Endothelial cell of umbilical vein (primary cell): ENCODE results near the gene SUFU. TPM values are rescaled to one million over a fixed set of nuclear protein-coding genes. Genes with fewer than 3 reads are reported as not detected.

ENCODE experiments used
- BruUV-seq: library from RNA; stranded (reverse); fragments of 400-500 nt; replicated peaks from 2 replicates; lab custom pipeline; 2021; lab: Mats Ljungman, UMichigan
- CTCF ChIA-PET: fragments of 300-600, 350-600 bp; sonication (Branson Sonifier 250); formaldehyde crosslinking; loops from one replicate; lab custom pipeline; 2021; ENCODE audit warnings: antibody characterized with exemption, inconsistent platforms; lab: Charles Lee
- POLR2A ChIA-PET: fragments of 300-600, 350-600 bp; sonication (Branson Sonifier 250); formaldehyde crosslinking; loops from one replicate; lab custom pipeline; 2021; ENCODE audit warnings: antibody characterized with exemption, inconsistent platforms; lab: Charles Lee
- DNase-seq: peaks from one replicate; pipeline ENCODE4 v3.0.0-alpha.2; 2011; ENCODE audit warnings: low read depth, low spot score
- FAIRE-seq: peaks from 2 replicates; lab custom pipeline; 2011; peaks lifted over from hg19 to GRCh38; lab: Jason Lieb, UNC
- H2AFZ ChIP-seq: 2 replicates; pipeline ENCODE4 v1.6.0; 2012; ENCODE audit warnings: low read depth, low read length, control low read depth, inconsistent platforms
- H3K27ac ChIP-seq: 2 replicates; pipeline ENCODE4 v1.5.1; 2011; ENCODE audit warnings: low read depth, mild to moderate bottlenecking, control low read depth, low read length, moderate library complexity; ENCODE audit not compliant: insufficient read depth
- H3K27me3 ChIP-seq, 2 experiments: 2 replicates each; pipeline versions ENCODE4 v1.6.0 to v1.6.1; 2011; ENCODE audit warnings: low read length in 2 of 2, mixed read lengths in 1 of 2; ENCODE audit not compliant: control insufficient read depth in 2 of 2, insufficient read depth in 2 of 2
- H3K36me3 ChIP-seq, 2 experiments: 2 replicates in 1 of 2; 3 replicates in 1 of 2; pipeline ENCODE4 v1.5.1; 2011; ENCODE audit warnings: low read length in 2 of 2, mild to moderate bottlenecking in 1 of 2, moderate library complexity in 1 of 2; ENCODE audit not compliant: control insufficient read depth in 2 of 2, insufficient read depth in 2 of 2; ENCODE audit errors: extremely low read depth in 1 of 2
- H3K4me1 ChIP-seq: 3 replicates; pipeline ENCODE4 v1.5.1; 2011; ENCODE audit warnings: mild to moderate bottlenecking, low read length; ENCODE audit not compliant: control insufficient read depth, insufficient read depth; ENCODE audit errors: extremely low read depth
- H3K4me2 ChIP-seq: 2 replicates; pipeline ENCODE4 v1.6.1; 2011; ENCODE audit warnings: low read length, control low read depth, mixed read lengths; ENCODE audit not compliant: insufficient read depth
- H3K4me3 ChIP-seq, 3 experiments: fragments of 200-600 bp in 1 of 3; sonication (generic), shearing (Covaris generic) in 1 of 3; replicated peaks in 1 of 3; 2 replicates each; pipeline ENCODE4 v1.5.1; 2011 to 2016; ENCODE audit warnings: control low read depth in 3 of 3, low read length in 3 of 3, mild to moderate bottlenecking in 2 of 3, inconsistent platforms in 1 of 3, low read depth in 1 of 3, moderate library complexity in 1 of 3; ENCODE audit not compliant: insufficient read depth in 1 of 3
- H3K79me2 ChIP-seq: 2 replicates; pipeline ENCODE4 v1.6.0; 2012; ENCODE audit warnings: low read length, inconsistent platforms; ENCODE audit not compliant: control insufficient read depth, insufficient read depth
- H3K9ac ChIP-seq: replicated peaks from 2 replicates; pipeline ENCODE3; 2011; ENCODE audit warnings: low read length, control low read depth; ENCODE audit not compliant: insufficient read depth; ENCODE audit errors: extremely low read depth
- H3K9me1 ChIP-seq: replicated peaks from 3 replicates; pipeline ENCODE4 v1.6.0; 2011; ENCODE audit warnings: mild to moderate bottlenecking, low read length; ENCODE audit not compliant: control insufficient read depth, insufficient read depth; ENCODE audit errors: extremely low read depth
- H3K9me3 ChIP-seq: replicated peaks from 2 replicates; pipeline ENCODE4 v1.5.1; 2012; ENCODE audit warnings: low read length, inconsistent platforms; ENCODE audit not compliant: control insufficient read depth, insufficient read depth
- H4K20me1 ChIP-seq: replicated peaks from 2 replicates; pipeline ENCODE3; 2011; ENCODE audit warnings: mild to moderate bottlenecking, low read length; ENCODE audit not compliant: control insufficient read depth, insufficient read depth; ENCODE audit errors: extremely low read depth
- EZH2 ChIP-seq: IDR thresholded peaks from 2 replicates; pipeline ENCODE4 v1.6.1; 2012; ENCODE audit warnings: borderline replicate concordance, low read depth, mild to moderate bottlenecking, moderate library complexity, low read length, inconsistent platforms; ENCODE audit not compliant: severe bottlenecking
- FOS ChIP-seq: IDR thresholded peaks from 2 replicates; pipeline ENCODE4 v1.6.1; 2011; ENCODE audit warnings: mild to moderate bottlenecking, low read length, moderate library complexity, borderline replicate concordance; ENCODE audit not compliant: insufficient read depth
- GATA2 ChIP-seq: IDR thresholded peaks from 2 replicates; pipeline ENCODE4 v1.7.0; 2011; ENCODE audit warnings: low read depth, mild to moderate bottlenecking, moderate library complexity, mixed read lengths, low read length; ENCODE audit not compliant: insufficient read length, insufficient read depth
- JUN ChIP-seq: IDR thresholded peaks from 2 replicates; pipeline ENCODE4 v1.6.1; 2011; ENCODE audit warnings: borderline replicate concordance, low read depth; ENCODE audit not compliant: insufficient read length, insufficient read depth
- MYC ChIP-seq: IDR thresholded peaks from one replicate; pipeline ENCODE4 v1.6.1; 2011; ENCODE audit warnings: mild to moderate bottlenecking, low read depth, low read length
- POLR2A ChIP-seq: IDR thresholded peaks from 2 replicates; pipeline ENCODE4 v1.6.1; 2012; ENCODE audit warnings: low read depth, mild to moderate bottlenecking, control low read depth, low read length
- POLR2AphosphoS5 ChIP-seq: IDR thresholded peaks from 2 replicates; pipeline ENCODE4 v1.6.1; 2012; ENCODE audit warnings: low read depth, mild to moderate bottlenecking, control low read depth, low read length, moderate library complexity; ENCODE audit not compliant: insufficient read depth
- dilution Hi-C: fragments of 300-500 bp; cut with MboI; formaldehyde crosslinking; loops from one replicate; pipeline ENCODE4 v1.15.0; 2019; ENCODE audit warnings: low sequenced_read_pairs; ENCODE audit not compliant: extremely low pct_ligation_motif_present
- intact Hi-C: fragments of 100-400 bp; cut with micrococcal nuclease; formaldehyde crosslinking; loops from one replicate; pipeline ENCODE4 v1.10.0; 2022
- polyA plus RNA-seq, 4 experiments: library from polyadenylated mRNA; depleted of rRNA in 3 of 4; stranded (reverse) in 3 of 4; unstranded in 1 of 4; fragments of >200 nt; gene quantifications; 2 replicates each; pipeline versions ENCODE4 v1.2.1 to v1.2.3, GENCODE V29; 2011 to 2012; ENCODE audit warnings: missing spikeins in 1 of 4
- total RNA-seq: library from RNA; stranded (reverse); gene quantifications from 2 replicates; pipeline ENCODE4 v1.2.3, GENCODE V29; 2021
- TF ChIP-seq, protein P1 (sequence below): IDR thresholded peaks from 2 replicates; pipeline ENCODE4 v1.6.1; 2011; ENCODE audit not compliant: insufficient read depth, insufficient read length
- TF ChIP-seq, protein P2 (sequence below), 2 donors: IDR thresholded peaks; 1 replicate in 1 of 2; 2 replicates in 1 of 2; pipeline ENCODE4 v1.5.1; 2011; ENCODE audit warnings: low read length in 2 of 2, mild to moderate bottlenecking in 2 of 2, moderate library complexity in 2 of 2, control low read depth in 1 of 2, inconsistent platforms in 1 of 2, low read depth in 1 of 2; ENCODE audit not compliant: insufficient read depth in 1 of 2; ENCODE audit errors: extremely low read depth in 1 of 2

SUFU gene
- total and polyA plus RNA-seq, 2 donors (not counting 3 experiments of a cell fraction or from before 2014, with no cell fraction given), result 10.1 to 16.3 TPM

DNA sequence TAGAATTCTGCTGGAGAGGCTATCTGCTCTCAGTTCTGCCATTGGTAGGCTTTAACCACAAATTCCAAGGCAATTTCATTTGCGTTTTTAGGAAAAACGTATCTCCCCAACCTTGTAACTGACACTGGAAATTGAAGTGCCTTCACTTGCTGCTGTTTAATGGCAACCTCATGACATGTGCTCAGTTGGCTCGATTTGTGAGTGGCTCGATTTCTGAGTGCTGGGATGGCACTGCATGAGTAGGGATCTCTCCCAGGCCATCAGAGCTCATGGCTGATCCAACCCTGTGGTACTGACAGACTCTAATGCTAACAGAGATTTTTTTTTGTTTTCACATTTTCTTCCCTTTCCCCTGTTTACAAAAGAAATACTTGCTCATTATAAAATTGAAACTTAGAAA, 56.0 kb downstream of the SUFU start:
- FAIRE-seq, result no peak

More for the DNA sequence above, 56.0 kb downstream of the SUFU start:
- CTCF ChIA-PET, result no interaction called here
- H3K4me1 ChIP-seq, result no peaks in the 10 kb centered on the region
- dilution Hi-C loops (no loop called here), intact Hi-C loops (no loop called here)
- no peak overlapping the region for H3K4me2 ChIP-seq
- H3K79me2 ChIP-seq, result no peaks in the 10 kb centered on the region
- POLR2A ChIA-PET, result no interaction called here
- H3K9ac ChIP-seq, result no peak overlapping the region
- no peak overlapping the region for H3K27ac ChIP-seq
- no TSS peak for BruUV-seq
- no peaks in the 10 kb centered on the region for H3K9me3 ChIP-seq
- no peaks in the 10 kb centered on the region for H3K27me3 ChIP-seq
- TF ChIP-seq POLR2AphosphoS5, result no peak
- no peak for TF ChIP-seq MYC
- TF ChIP-seq GATA2, result no peak
- no peak for TF ChIP-seq JUN
- TF ChIP-seq, protein P1, sequence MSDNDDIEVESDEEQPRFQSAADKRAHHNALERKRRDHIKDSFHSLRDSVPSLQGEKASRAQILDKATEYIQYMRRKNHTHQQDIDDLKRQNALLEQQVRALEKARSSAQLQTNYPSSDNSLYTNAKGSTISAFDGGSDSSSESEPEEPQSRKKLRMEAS, result no peak
- TF ChIP-seq POLR2A, result no peak
- TF ChIP-seq, protein P2, sequence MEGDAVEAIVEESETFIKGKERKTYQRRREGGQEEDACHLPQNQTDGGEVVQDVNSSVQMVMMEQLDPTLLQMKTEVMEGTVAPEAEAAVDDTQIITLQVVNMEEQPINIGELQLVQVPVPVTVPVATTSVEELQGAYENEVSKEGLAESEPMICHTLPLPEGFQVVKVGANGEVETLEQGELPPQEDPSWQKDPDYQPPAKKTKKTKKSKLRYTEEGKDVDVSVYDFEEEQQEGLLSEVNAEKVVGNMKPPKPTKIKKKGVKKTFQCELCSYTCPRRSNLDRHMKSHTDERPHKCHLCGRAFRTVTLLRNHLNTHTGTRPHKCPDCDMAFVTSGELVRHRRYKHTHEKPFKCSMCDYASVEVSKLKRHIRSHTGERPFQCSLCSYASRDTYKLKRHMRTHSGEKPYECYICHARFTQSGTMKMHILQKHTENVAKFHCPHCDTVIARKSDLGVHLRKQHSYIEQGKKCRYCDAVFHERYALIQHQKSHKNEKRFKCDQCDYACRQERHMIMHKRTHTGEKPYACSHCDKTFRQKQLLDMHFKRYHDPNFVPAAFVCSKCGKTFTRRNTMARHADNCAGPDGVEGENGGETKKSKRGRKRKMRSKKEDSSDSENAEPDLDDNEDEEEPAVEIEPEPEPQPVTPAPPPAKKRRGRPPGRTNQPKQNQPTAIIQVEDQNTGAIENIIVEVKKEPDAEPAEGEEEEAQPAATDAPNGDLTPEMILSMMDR (IDR thresholded peaks at IDR 0.05; ENCODE audit: extremely low read depth in 1 of 2, insufficient read depth in 1 of 2, low read depth in 1 of 2, low read length in 2 of 2), result no peak
- TF ChIP-seq FOS, result no peak
- TF ChIP-seq EZH2, result no peak
- H2AFZ ChIP-seq, result no peak overlapping the region
- no peaks in the 10 kb centered on the region for H3K9me1 ChIP-seq
- no peaks in the 10 kb centered on the region for H3K36me3 ChIP-seq
- no peak for DNase-seq
- no peaks in the 10 kb centered on the region for H4K20me1 ChIP-seq
- H3K4me3 ChIP-seq, result no peak overlapping the region
